Left ventricle myocardium inferior (tissue), 1 donor: ENCODE measurements around the gene FUT2. TPM values are rescaled to one million over a fixed set of nuclear protein-coding genes. Genes with fewer than 3 reads are reported as not detected.
A peak's percentile ranks its signal among the peaks of the same experiment; 100 is the strongest.

Experiments used
- DNase-seq: peaks from one replicate; pipeline ENCODE4 v3.0.0-alpha.2; 2020
- H3K27ac ChIP-seq: fragments of 200-600 bp; replicated peaks from 2 replicates; pipeline ENCODE4 v1.8.0; 2021
- H3K27me3 ChIP-seq: fragments of 200-600 bp; 2 replicates; pipeline ENCODE4 v1.8.0; 2021; ENCODE audit warnings: low read depth
- H3K36me3 ChIP-seq: fragments of 200-600 bp; 2 replicates; pipeline ENCODE4 v1.8.0; 2021
- H3K4me1 ChIP-seq: fragments of 200-600 bp; 2 replicates; pipeline ENCODE4 v1.8.0; 2021
- H3K4me3 ChIP-seq: fragments of 200-600 bp; 2 replicates; pipeline ENCODE4 v1.8.0; 2021; ENCODE audit warnings: mild to moderate bottlenecking, moderate library complexity
- H3K9me3 ChIP-seq: fragments of 200-600 bp; replicated peaks from 2 replicates; pipeline ENCODE4 v1.8.0; 2021
- CTCF ChIP-seq: fragments of 200-600 bp; IDR thresholded peaks from 2 replicates; pipeline ENCODE4 v1.8.0; 2021; ENCODE audit warnings: antibody characterized with exemption, mild to moderate bottlenecking, borderline replicate concordance
- intact Hi-C: fragments of 100-400 bp; cut with micrococcal nuclease; formaldehyde crosslinking; loops from one replicate; pipeline ENCODE4 v1.11.0; 2022
- total RNA-seq: library from RNA; stranded (reverse); fragmentation: NEBNext Ultra II Directional; extraction: Animal tissue kit (Norgen Biotek cat#: 25700); gene quantifications from one replicate; pipeline ENCODE4 v1.2.1, GENCODE V29; 2021
- donor health status: DM: no; HTN: yes; CAD: no; lungs with severe emphysema.

FUT2 gene
- total RNA-seq, 1 donor from 2014 or later = not detected

- H3K9me3 ChIP-seq = no peaks in the 10 kb centered on the region
- H3K27ac ChIP-seq = peak within 1 kb of the TSS; percentile 86
- peaks cover 8% of the 10 kb centered on the region for H3K36me3 ChIP-seq
- H3K4me3 ChIP-seq = peak within 1 kb of the TSS; percentile 64
- peak; percentile 72 for DNase-seq
- peaks cover 37% of the 10 kb centered on the region for H3K4me1 ChIP-seq
- peaks cover 35% of the 10 kb centered on the region for H3K27me3 ChIP-seq
- TF ChIP-seq CTCF = no peak
- intact Hi-C loops = no loop called here
Observed at GRCh38 chr19:48752496-48753365, 57.0 kb downstream of the FUT2 start, which contains the start of gene FUT1. TSS of gene FUT1 (minus strand) at chr19:48752641. CDS start at chr19:48751281, 1,360 bp downstream.

DNA sequence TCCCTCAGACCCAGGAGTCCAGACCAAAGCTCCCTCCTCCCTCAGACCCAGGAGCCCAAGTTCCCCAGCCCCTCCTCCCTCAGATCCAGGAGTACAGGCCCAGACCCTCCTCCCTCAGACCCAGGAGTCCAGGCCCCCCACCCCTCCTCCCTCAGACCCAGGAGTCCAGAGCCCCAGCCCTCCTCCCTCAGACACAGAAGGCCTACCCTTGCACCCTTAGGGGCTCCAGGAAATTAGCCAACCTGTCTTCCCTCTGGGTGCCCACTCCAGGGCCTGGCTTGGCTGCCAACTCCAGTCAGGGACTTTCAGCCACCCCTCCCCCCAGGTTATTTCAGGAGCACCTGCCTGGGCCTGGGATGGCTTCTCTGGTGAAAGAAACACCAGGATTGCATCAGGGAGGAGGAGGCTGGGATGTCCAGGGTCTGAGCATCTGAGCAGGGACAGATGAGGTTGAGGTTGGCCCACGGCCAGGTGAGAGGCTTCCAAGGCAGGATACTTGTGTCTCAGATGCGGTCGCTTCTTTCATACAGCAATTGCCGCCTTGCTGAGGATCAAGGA, 59.4 kb downstream of the FUT2 start, which contains the start of gene FGF21:
FGF21 (plus strand) TSS at position 441 of the 558 bp plus-strand sequence. CDS start 713 bp downstream, outside the sequence.
- no peak for TF ChIP-seq CTCF
- DNase-seq = no peak
- H3K4me3 ChIP-seq = no peak within 1 kb of the TSS
- no peaks in the 10 kb centered on the region for H3K9me3 ChIP-seq
- peaks cover 35% of the 10 kb centered on the region for H3K27me3 ChIP-seq
- H3K36me3 ChIP-seq = peaks cover 6% of the 10 kb centered on the region
- no peak within 1 kb of the TSS for H3K27ac ChIP-seq
- intact Hi-C loops = no loop called here
- H3K4me1 ChIP-seq = peaks cover 40% of the 10 kb centered on the region

Other genes starting within 250 kb of the FUT2 start
- 17.0 TPM for gene GRWD1, start 250.0 kb upstream of the FUT2 start, total RNA-seq
- gene KCNJ14, start 240.4 kb upstream of the FUT2 start, total RNA-seq = 0.27 TPM
- 32.1 TPM for gene CYTH2, start 226.6 kb upstream of the FUT2 start, total RNA-seq
- gene LMTK3, start 184.1 kb upstream of the FUT2 start, total RNA-seq = 1.1 TPM
- 0.33 TPM for gene SULT2B1, start 143.8 kb upstream of the FUT2 start, total RNA-seq
- not detected for gene SPACA4, start 89.2 kb upstream of the FUT2 start, total RNA-seq
- not detected for gene FAM83E, start 80.9 kb upstream of the FUT2 start, total RNA-seq
- 530 TPM for gene RPL18, start 76.8 kb upstream of the FUT2 start, total RNA-seq
- 8.0 TPM for gene SPHK2, start 76.5 kb upstream of the FUT2 start, total RNA-seq
- 7.9 TPM for gene DBP, start 58.6 kb upstream of the FUT2 start, total RNA-seq
- gene CA11, start 49.8 kb upstream of the FUT2 start, total RNA-seq = 4.5 TPM
- gene NTN5, start 23.0 kb upstream of the FUT2 start, total RNA-seq = 0.11 TPM
- gene MAMSTR, start 23.8 kb downstream of the FUT2 start, total RNA-seq = 1.8 TPM
- gene RASIP1, start 44.6 kb downstream of the FUT2 start, total RNA-seq = 13.9 TPM
- 0.60 TPM for gene IZUMO1, start 50.9 kb downstream of the FUT2 start, total RNA-seq
- 1.8 TPM for gene FUT1, start 56.7 kb downstream of the FUT2 start, total RNA-seq
- gene FGF21, start 59.6 kb downstream of the FUT2 start, total RNA-seq = not detected
- gene BCAT2, start 115.1 kb downstream of the FUT2 start, total RNA-seq = 70.8 TPM
- gene HSD17B14, start 140.5 kb downstream of the FUT2 start, total RNA-seq = 1.8 TPM
- gene PLEKHA4, start 172.6 kb downstream of the FUT2 start, total RNA-seq = 24.7 TPM
- gene PPP1R15A, start 176.4 kb downstream of the FUT2 start, total RNA-seq = 76.4 TPM
- 0.55 TPM for gene TULP2, start 202.8 kb downstream of the FUT2 start, total RNA-seq
- 221 TPM for gene NUCB1, start 204.3 kb downstream of the FUT2 start, total RNA-seq
- gene DHDH, start 237.7 kb downstream of the FUT2 start, total RNA-seq = not detected